Measurements from ENCODE around the gene MCM3AP. TPM values are rescaled to one million over a fixed set of nuclear protein-coding genes. Genes with fewer than 3 reads are reported as not detected.

MCM3AP gene
- total and polyA plus RNA-seq, 2 experiments from 2014 or later, result 30.9 to 56.1 TPM

DNA sequence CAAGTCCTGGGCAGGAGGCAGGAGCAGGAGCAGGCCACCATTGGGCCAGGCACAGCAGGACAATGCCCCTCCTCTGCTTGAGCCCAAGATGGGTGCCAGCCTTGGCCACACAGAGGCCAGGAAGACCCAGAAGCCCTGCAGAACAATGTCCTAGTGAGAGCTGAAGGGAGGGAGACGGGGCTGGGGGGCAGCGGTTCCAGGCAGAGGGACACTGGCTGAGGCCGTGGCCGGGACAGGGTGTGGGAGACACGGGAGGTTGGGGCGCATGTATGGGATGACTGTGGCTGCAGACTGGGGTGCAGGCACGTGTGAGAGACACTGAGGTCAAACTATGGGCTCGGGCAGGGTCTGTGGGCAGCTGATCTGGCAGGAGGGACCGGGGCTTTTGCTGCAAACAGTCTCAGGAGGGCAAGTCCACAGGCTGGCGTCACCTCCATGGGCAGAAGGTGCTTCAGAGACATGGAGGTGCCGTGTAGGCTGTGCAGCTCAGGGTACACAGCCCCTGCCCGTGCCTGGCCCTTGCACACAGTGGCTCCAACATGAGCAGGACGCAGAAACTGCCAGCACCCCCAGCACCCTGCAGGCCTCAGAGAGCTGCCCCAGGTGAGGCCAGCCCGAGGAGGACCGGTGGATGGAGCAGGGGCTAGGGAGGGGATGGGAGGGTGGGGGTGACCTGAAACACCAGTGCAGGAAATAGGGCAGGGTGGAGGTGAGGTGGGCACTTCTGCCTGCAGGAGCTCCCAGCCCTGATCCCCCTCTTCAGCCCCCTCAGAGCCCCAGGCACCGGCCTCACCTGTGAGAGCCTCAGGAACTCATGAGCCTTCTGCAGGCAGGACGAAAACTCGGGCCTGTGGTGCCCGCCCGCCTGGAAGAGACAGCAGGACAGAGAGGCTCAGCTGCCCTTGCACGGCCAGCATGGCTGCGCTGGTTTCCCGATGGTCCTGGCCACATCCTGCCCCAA, 76.4 kb downstream of the MCM3AP start:
- H3K9me2 ChIP-seq (ENCODE audit: insufficient read depth), result no peaks in the 10 kb centered on the region
- no peaks in the 10 kb centered on the region for H3K4me1 ChIP-seq (ENCODE audit: insufficient read depth)
- TF ChIP-seq EZH2 (IDR thresholded peaks at IDR 0.05; ENCODE audit: insufficient read depth, poor library complexity, severe bottlenecking) (no peak), EZH2phosphoT487 (IDR thresholded peaks at IDR 0.05; ENCODE audit: insufficient read depth, low read depth) (no peak)
- H3K27me3 ChIP-seq (replicated peaks; ENCODE audit: insufficient read depth), result no peaks in the 10 kb centered on the region
- no peak overlapping the region for H2AFZ ChIP-seq
- in situ Hi-C loops (cut with MboI), result no loop called here
- H3K36me3 ChIP-seq (ENCODE audit: low read depth), result no peaks in the 10 kb centered on the region
- no peak overlapping the region for H3K27ac ChIP-seq
- no peak for DNase-seq
- no peak overlapping the region for H3K4me3 ChIP-seq
- no peak overlapping the region for H3K4me2 ChIP-seq (ENCODE audit: unreplicated experiment)
- no peak overlapping the region for H3K9ac ChIP-seq
- no peaks in the 10 kb centered on the region for H3K79me2 ChIP-seq (ENCODE audit: insufficient read depth)
- H4K20me1 ChIP-seq (ENCODE audit: insufficient read depth), result no peaks in the 10 kb centered on the region
- H3K9me3 ChIP-seq (ENCODE audit: low read depth), result no peaks in the 10 kb centered on the region
- WGBS, 2 experiments (ENCODE audit: low coverage in 1 of 2, low lambda C conversion rate in 2 of 2, missing lambda C conversion rate in 2 of 2), result 94 to 96% methylated on average over 21 to 23 of the region's 23 CpGs
- H3F3A ChIP-seq (ENCODE audit: insufficient read depth), result no peaks in the 10 kb centered on the region

DNA sequence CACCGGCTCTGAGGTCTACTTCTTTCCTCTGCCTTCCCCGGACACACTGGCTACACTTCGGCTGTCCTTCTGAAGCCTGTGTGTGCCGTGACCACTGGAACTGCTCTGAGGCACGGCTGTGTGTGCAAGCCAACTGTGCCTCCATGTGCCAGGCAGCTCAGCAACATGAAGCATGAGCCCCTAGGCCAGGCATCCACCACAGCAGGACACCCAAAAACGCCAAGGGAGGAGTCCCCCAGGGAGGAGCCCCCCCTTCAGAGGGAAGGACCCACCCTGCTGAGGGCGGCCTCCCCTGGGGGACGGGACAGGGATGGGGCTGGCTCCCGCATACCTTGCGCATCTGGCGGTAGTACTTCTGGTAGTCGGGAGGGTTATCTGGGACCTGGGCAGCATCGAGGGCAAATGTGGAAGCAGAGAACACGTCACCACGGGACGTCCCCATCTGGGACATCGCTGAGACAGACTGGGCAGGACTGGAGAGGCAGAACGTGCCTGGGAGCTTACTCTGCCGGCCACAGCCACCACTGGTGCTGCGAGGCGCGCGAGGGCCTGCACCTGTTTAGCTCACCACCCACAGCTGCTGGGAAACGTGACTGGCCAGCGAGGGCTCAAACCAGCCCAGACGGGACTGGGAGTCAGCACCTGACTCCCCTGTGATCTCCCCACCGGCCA, 77.4 kb downstream of the MCM3AP start:
- no peaks in the 10 kb centered on the region for H3K79me2 ChIP-seq (ENCODE audit: insufficient read depth)
- no peak for DNase-seq
- no peak for TF ChIP-seq EZH2phosphoT487 (IDR thresholded peaks at IDR 0.05; ENCODE audit: insufficient read depth, low read depth)
- no peak for TF ChIP-seq EZH2 (IDR thresholded peaks at IDR 0.05; ENCODE audit: insufficient read depth, poor library complexity, severe bottlenecking)
- no peaks in the 10 kb centered on the region for H3K9me2 ChIP-seq (ENCODE audit: insufficient read depth)
- in situ Hi-C loops (cut with MboI), result no loop called here
- no peaks in the 10 kb centered on the region for H4K20me1 ChIP-seq (ENCODE audit: insufficient read depth)
- H3F3A ChIP-seq (ENCODE audit: insufficient read depth), result no peaks in the 10 kb centered on the region
- H3K36me3 ChIP-seq (ENCODE audit: low read depth), result no peaks in the 10 kb centered on the region
- H3K9me3 ChIP-seq (ENCODE audit: low read depth), result no peaks in the 10 kb centered on the region
- no peak overlapping the region for H3K9ac ChIP-seq
- 88 to 89% methylated on average over 27 of the region's 27 CpGs for WGBS, 2 experiments (ENCODE audit: low coverage in 1 of 2, low lambda C conversion rate in 2 of 2, missing lambda C conversion rate in 2 of 2)
- H3K4me3 ChIP-seq, result no peak overlapping the region
- no peaks in the 10 kb centered on the region for H3K4me1 ChIP-seq (ENCODE audit: insufficient read depth)
- no peak overlapping the region for H2AFZ ChIP-seq
- H3K27me3 ChIP-seq (replicated peaks; ENCODE audit: insufficient read depth), result no peaks in the 10 kb centered on the region
- H3K27ac ChIP-seq, result no peak overlapping the region
- no peak overlapping the region for H3K4me2 ChIP-seq (ENCODE audit: unreplicated experiment)

- H2AFZ ChIP-seq, result no peak overlapping the region
- no peak overlapping the region for H3K9ac ChIP-seq
- no peaks in the 10 kb centered on the region for H4K20me1 ChIP-seq (ENCODE audit: insufficient read depth)
- in situ Hi-C loops (cut with MboI), result no loop called here
- no peaks in the 10 kb centered on the region for H3K9me3 ChIP-seq (ENCODE audit: low read depth)
- whole genome bisulfite sequencing, 2 experiments (ENCODE audit: low coverage in 1 of 2, low lambda C conversion rate in 2 of 2, missing lambda C conversion rate in 2 of 2), result 93 to 95% methylated on average over 20 of the region's 21 CpGs
- DNase-seq, result no peak
- H3K4me1 ChIP-seq (ENCODE audit: insufficient read depth), result no peaks in the 10 kb centered on the region
- H3K9me2 ChIP-seq (ENCODE audit: insufficient read depth), result no peaks in the 10 kb centered on the region
- no peak overlapping the region for H3K27ac ChIP-seq
- no peak overlapping the region for H3K4me3 ChIP-seq
- TF ChIP-seq EZH2phosphoT487 (IDR thresholded peaks at IDR 0.05; ENCODE audit: insufficient read depth, low read depth) (no peak), EZH2 (IDR thresholded peaks at IDR 0.05; ENCODE audit: insufficient read depth, poor library complexity, severe bottlenecking) (no peak)
- H3K79me2 ChIP-seq (ENCODE audit: insufficient read depth), result no peaks in the 10 kb centered on the region
- no peaks in the 10 kb centered on the region for H3K36me3 ChIP-seq (ENCODE audit: low read depth)
- H3F3A ChIP-seq (ENCODE audit: insufficient read depth), result no peaks in the 10 kb centered on the region
- H3K27me3 ChIP-seq (replicated peaks; ENCODE audit: insufficient read depth), result no peaks in the 10 kb centered on the region
- no peak overlapping the region for H3K4me2 ChIP-seq (ENCODE audit: unreplicated experiment)
Measured at GRCh38 chr21:46207006-46207919, 78.1 kb downstream of the MCM3AP start.
